ENCODE data around the gene NAALADL2.

NAALADL2 gene

GRCh38 chr3:175857666-175858270 is 998.6 kb downstream of the NAALADL2 start:
- DNase-seq: no peak
- ATAC-seq: no peak
